Activated CD8-positive, alpha-beta memory T cell treated with anti-CD3 and anti-CD28 coated beads for 36 hours (primary cell): Measurements from ENCODE around the gene CCN5. TPM values are rescaled to one million over a fixed set of nuclear protein-coding genes. Genes with fewer than 3 reads are reported as not detected.

ENCODE experiments used
- CTCF ChIA-PET: fragments of 350-600 bp; sonication (Branson Sonifier 250); formaldehyde crosslinking; loops from one replicate; lab custom pipeline; 2021; ENCODE audit warnings: antibody characterized with exemption; lab: Charles Lee
- POLR2A ChIA-PET: fragments of 350-600 bp; sonication (Branson Sonifier 250); formaldehyde crosslinking; loops from one replicate; lab custom pipeline; 2021; ENCODE audit warnings: antibody characterized with exemption; lab: Charles Lee
- total RNA-seq, 2 experiments: library from RNA; stranded (reverse); gene quantifications; one replicate each; pipeline ENCODE4 v1.2.3, GENCODE V29; 2021

Gene CCN5
- total RNA-seq, 2 experiments from 2014 or later: not detected

GRCh38 chr20:44765701-44766347 lies 50.7 kb downstream of the CCN5 start:
- ChIA-PET CTCF (no interaction called here), POLR2A (no interaction called here)

- ChIA-PET CTCF (no interaction called here), POLR2A (no interaction called here)
These were observed 53.1 kb downstream of the CCN5 start for GRCh38 chr20:44768256-44768655.

GRCh38 chr20:44768854-44769480 lies 53.8 kb downstream of the CCN5 start:
- CTCF ChIA-PET: no interaction called here
- POLR2A ChIA-PET: no interaction called here

- CTCF ChIA-PET: no interaction called here
- POLR2A ChIA-PET: no interaction called here
These were observed 54.3 kb downstream of the CCN5 start for GRCh38 chr20:44769481-44769863.

- ChIA-PET CTCF (no interaction called here), POLR2A (no interaction called here)
These were observed 55.5 kb downstream of the CCN5 start for GRCh38 chr20:44770484-44771171.

GRCh38 chr20:44771172-44771535 lies 56.0 kb downstream of the CCN5 start:
- CTCF ChIA-PET: no interaction called here
- POLR2A ChIA-PET: no interaction called here

GRCh38 chr20:44772636-44773035 lies 57.5 kb downstream of the CCN5 start:
- CTCF ChIA-PET: no interaction called here
- POLR2A ChIA-PET: no interaction called here

GRCh38 chr20:44773070-44773829 lies 58.1 kb downstream of the CCN5 start:
- CTCF ChIA-PET: no interaction called here
- POLR2A ChIA-PET: no interaction called here

- ChIA-PET CTCF (interaction anchor here (0.9 kb wide), 1 partner anchor 10 kb away, joined by 3 read pairs; no protein-coding TSS in a partner anchor), POLR2A (no interaction called here)
These were observed 61.8 kb downstream of the CCN5 start for GRCh38 chr20:44776980-44777379.

Other genes with a start within 250 kb of the CCN5 start
- 10 to 100 TPM; 27.4 to 29.5 TPM for gene TTPAL, start 239.5 kb upstream of the CCN5 start, total RNA-seq
- 10 to 100 TPM; 54.7 to 57.0 TPM for gene SERINC3, start 193.3 kb upstream of the CCN5 start, total RNA-seq
- gene PKIG, start 132.8 kb upstream of the CCN5 start, total RNA-seq: 1 to 10 TPM; 4.4 to 4.7 TPM
- 10 to 100 TPM; 21.9 to 23.9 TPM for gene ADA, start 63.7 kb upstream of the CCN5 start, total RNA-seq
- gene KCNK15, start 30.5 kb downstream of the CCN5 start, total RNA-seq: under 1 TPM; 0.27 to 0.30 TPM
- gene RIMS4, start 95.2 kb downstream of the CCN5 start, total RNA-seq: under 1 TPM in 1 of 2 experiments, not detected in 1; 0.04 TPM
- 100 to 1,000 TPM; 256 to 260 TPM for gene YWHAB, start 170.3 kb downstream of the CCN5 start, total RNA-seq
- gene PABPC1L, start 194.7 kb downstream of the CCN5 start, total RNA-seq: 10 to 100 TPM; 78.9 to 81.6 TPM
- 10 to 100 TPM; 86.8 to 87.6 TPM for gene TOMM34, start 245.0 kb downstream of the CCN5 start, total RNA-seq